Stimulated activated CD4-positive, alpha-beta T cell treated with anti-CD3 and anti-CD28 coated beads, Interleukin-2, amount 100 ng/mL, for 4 hours (primary cell): Measurements from ENCODE around the gene MTCH1.
A peak's percentile ranks its signal among the peaks of the same experiment; 100 is the strongest.

Experiments used
- DNase-seq: peaks from one replicate; pipeline ENCODE4 v3.0.0-alpha.2; 2020; ENCODE audit warnings: low read depth

The MTCH1 gene

DNA sequence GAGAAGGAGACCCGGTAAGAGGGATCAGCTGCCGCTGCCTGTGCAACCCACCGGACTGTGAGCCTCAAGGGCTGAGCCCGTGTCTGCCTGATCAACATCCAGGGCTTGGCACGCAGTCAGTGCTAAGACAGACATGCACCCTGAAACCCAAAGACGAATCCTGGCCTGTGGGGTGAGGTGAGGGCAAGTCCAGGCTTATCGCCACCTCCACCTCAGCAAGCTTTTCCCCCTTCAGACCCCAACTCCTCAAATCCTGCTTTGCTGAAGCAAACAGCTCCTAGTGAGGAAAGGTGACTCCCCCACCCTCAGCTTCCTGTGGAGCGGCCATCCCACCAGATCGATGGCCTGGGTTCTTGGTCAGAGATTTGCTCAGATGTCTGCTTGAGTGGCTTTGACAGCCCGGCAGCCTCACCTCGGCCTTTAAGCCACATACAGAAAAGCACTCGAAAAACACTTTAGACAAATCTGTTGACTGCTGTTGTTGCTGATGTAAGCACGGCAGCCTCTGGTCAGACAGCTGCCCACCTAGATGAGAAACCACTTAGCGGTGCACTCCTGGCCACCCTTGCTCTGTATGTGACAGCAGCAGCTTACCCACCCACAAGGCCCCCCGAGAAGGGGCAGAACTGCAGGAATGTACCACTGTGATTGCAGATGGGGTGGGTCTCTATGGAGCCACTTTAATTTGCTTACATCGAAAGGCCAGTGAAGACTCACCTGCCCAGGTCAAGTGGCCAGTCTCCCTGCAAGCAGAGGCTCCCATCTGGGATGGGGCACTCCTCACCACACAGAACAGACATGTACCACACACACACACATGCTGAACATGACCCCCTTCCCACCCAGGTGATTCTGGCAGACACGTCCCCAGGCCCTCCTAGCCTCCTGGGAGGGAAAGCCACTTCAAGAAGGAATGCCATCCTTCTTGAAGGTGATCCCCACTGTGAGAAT is 14.8 kb downstream of the MTCH1 start:
- DNase-seq = no peak

DNA sequence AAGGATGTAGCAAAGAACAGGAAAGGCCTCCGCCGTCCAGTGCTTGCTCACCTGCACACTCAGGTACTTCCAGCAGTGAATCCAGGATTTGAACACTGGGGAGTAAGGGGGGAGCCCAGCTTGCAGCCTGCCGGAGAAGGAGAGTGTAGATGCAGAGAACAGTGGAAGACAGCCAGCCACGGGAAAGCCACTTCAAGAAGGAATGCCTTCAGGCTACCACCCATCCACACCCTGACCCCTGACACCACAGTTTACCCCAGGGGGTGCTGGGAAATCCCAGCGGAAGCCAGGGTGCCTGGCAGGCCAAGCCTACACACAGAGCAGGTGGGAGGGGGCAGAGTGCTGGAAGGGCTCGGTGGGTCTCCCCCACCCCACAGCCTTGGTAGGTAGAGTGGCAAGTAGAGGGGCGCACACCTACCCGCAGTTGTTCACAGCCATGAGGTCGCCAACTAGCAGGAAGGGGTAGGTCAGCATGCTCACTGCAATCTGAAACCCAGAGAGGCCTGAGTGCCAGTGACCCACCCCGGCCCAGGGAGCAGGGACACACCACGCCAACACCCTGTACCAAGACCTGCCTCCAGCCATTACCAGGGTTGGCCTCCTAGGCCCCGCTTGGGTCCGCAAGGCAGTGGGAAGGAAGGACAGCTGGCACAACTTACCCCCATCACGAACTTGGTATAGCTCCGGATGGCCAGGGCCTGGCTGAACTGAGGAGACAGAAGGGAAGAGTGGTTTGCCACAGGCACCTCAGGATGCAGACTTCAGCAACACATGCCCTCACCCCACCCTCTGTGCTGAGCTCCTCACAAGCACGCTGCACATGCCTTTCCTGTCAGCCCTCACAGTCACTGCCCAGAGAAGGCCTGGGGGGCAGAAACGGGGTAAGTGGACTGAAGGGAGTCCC is 15.8 kb downstream of the MTCH1 start:
- DNase-seq = no peak

DNA sequence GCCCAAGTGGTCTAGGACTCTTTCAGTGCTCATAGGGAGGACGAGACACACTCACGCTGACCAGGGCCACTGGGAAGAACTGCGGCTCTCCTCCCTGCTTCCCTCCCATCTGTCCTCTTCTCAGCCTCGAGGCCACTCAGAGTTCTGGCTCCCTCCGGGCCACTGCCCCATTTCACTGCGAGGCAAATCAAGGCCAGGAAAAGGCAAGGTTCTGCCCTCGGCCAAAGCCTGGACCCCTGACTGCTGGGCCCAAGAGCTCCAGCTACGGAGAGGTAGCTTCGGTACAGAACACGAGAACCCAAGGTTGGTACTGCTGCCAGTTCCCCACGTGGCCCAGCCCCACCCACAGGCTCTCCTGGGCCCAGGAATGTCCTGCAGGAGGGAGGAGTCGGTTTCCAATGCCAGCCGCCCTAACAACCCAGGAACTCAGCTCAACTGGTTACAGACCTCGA is 16.7 kb downstream of the MTCH1 start:
- DNase-seq = no peak

DNA sequence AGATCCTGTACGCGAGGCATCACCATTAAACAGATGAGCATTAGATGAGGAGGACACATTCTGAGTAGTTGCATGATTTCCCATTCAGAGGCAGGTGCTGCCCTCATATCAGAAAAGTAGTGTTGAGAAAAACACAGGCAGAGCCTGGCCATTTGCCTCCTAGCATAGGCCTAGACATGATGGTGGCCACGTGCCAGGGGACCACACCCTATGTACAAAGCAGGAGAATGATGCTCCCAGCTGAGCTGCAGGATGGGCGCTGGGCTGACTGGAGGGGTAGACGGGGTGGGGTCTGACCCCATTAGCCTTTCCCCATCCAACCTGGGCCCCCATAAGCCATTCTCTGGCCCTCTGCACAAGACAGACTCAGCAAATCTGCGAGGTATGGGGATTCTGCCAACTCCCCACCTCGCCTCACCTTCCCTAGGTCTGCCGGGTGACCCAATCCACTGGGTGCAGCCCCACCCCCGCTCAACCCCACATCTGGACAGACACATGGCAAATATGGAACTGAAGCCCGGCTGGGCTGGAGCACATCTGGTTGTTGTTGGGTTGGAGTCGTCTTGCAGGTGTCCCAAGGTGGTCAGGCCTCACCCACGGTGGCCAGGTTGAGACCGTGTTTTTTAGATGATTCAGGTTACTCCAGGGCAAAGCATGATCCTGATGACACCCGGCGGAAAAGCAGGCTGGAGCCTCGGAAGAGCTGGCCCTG is 17.6 kb downstream of the MTCH1 start:
- no peak for DNase-seq

GRCh38 chr6:36967757-36968156 is 18.2 kb downstream of the MTCH1 start:
- DNase-seq = no peak

GRCh38 chr6:36967301-36967700 is 18.7 kb downstream of the MTCH1 start:
- DNase-seq = no peak

- no peak for DNase-seq
Observed at GRCh38 chr6:36964908-36965307, 21.1 kb downstream of the MTCH1 start.

DNA sequence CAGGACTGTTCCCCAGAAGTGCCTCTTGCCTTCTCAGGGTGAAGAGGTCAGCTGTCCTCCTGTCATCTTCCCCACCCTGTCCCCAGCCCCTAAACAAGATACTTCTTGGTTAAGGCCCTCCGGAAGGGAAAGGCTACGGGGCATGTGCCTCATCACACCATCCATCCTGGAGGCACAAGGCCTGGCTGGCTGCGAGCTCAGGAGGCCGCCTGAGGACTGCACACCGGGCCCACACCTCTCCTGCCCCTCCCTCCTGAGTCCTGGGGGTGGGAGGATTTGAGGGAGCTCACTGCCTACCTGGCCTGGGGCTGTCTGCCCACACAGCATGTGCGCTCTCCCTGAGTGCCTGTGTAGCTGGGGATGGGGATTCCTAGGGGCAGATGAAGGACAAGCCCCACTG is 21.6 kb downstream of the MTCH1 start:
- no peak for DNase-seq

GRCh38 chr6:36963451-36964290 is 22.3 kb downstream of the MTCH1 start:
- no peak for DNase-seq

GRCh38 chr6:36962874-36963273 is 23.1 kb downstream of the MTCH1 start:
- peak; percentile 44 for DNase-seq

- DNase-seq = no peak
Observed at GRCh38 chr6:36961441-36962435, 24.3 kb downstream of the MTCH1 start.

- DNase-seq = no peak
Observed at GRCh38 chr6:36959555-36960250, 26.3 kb downstream of the MTCH1 start.

DNA sequence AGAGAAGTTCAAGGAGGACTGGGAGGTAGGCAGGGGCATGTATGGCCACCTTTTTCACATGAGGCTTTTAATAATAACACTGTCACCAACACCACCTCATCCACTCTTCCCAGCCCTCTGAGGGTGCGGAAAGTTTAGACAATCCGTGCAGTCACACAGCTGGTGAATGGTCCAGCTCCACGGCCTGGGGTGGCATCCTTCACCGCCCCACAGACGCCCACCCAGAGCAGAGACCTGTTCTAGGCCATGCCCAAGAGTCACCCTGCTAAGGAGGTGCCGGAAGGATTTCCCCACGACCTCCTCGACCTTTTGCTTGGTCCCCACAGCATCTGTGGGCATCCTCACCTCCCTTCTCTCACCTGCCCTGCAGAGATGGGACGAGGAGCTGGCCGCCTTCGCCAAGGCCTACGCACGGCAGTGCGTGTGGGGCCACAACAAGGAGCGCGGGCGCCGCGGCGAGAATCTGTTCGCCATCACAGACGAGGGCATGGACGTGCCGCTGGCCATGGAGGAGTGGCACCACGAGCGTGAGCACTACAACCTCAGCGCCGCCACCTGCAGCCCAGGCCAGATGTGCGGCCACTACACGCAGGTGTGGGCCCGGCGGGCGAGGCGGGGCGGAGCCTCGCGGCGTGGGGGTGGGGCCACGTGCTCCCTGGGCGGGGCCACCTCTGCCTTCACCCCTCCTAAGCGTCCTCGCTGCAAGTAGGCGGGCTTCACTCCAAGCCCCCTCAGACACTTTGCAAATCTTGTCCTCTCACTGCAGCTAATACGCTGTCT is 27.0 kb downstream of the MTCH1 start:
- no peak for DNase-seq

DNA sequence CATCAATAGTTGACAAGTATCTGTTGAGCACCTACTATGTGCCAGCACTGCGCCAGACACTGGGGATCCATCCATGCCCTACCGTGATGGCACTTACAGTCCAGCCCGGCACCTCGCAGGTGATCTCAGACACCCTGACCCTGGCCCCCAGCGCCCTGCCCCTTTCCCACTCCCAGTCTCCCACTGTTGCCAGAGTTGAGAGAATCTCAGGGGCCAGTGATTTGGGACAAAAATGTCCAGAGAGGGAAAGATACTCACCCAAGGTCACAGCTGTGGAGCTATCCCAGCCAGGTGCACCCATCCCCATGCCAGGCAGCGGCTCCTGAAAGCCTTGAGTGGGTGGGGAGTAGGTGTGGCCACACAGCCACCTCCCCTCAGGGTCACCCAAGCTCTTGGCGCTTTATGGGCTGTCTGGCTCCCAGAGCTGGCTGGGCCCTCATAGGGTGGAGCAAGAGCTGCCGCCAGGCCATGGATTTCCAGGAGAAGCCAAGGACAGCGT is 28.2 kb downstream of the MTCH1 start:
- DNase-seq = no peak

- no peak for DNase-seq
Observed at GRCh38 chr6:36956446-36956820, 29.6 kb downstream of the MTCH1 start.

GRCh38 chr6:36955671-36956445 is 30.1 kb downstream of the MTCH1 start:
- no peak for DNase-seq

- DNase-seq = no peak
Observed at GRCh38 chr6:36955136-36955535, 30.9 kb downstream of the MTCH1 start.
